ENCODE measurements around the gene PDE4D. TPM values are rescaled to one million over a fixed set of nuclear protein-coding genes. Genes with fewer than 3 reads are reported as not detected.

PDE4D gene
- total RNA-seq, 1 experiment from 2014 or later: 2.1 TPM

DNA sequence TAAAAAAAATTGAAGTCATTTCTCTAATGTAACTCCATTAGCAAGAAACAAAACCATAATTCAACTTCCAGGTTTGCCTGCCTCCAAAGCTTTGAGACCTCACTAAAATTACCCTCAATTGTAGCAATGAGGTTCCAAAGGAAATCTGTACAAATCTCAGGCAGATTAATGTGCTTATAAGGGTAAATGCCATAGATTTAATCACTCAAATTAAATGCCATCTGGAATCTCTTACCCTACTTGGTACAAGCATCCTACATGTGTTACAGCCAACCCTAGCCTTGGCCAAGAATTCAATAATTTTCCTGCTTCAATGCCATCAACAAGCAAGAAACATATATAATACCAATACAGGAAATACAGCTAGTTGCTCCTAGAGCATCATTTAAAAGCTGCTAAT, 857.8 kb downstream of the PDE4D start:
- no peaks in the 10 kb centered on the region for H3K9me3 ChIP-seq (ENCODE audit: control insufficient read depth, low read depth, low read length)
- H3K27ac ChIP-seq (ENCODE audit: insufficient read length, low read depth, low read length): no peak overlapping the region
- no peak overlapping the region for H2AFZ ChIP-seq (ENCODE audit: low read length)
- no peak overlapping the region for H3K56ac ChIP-seq (ENCODE audit: insufficient read length, low read depth, low read length)
- no peak overlapping the region for H2BK20ac ChIP-seq (ENCODE audit: low read depth, low read length, poor library complexity, severe bottlenecking)
- Mint-ChIP-seq H3K9me3 (no peaks in the 10 kb centered on the region), H3K4me3 (no peak overlapping the region), H3K36me3 (ENCODE audit: insufficient read depth in 1 of 3, low read depth in 3 of 3) (no peaks in the 10 kb centered on the region), H3K27ac (no peak overlapping the region), H3K27me3 (ENCODE audit: low read depth) (peaks cover 32% of the 10 kb centered on the region), H3K4me1 (peaks cover 7 to 15% of the 10 kb centered on the region in 2 experiments)
- no peak overlapping the region for H2BK5ac ChIP-seq (ENCODE audit: insufficient read length, low read length)
- H2BK120ac ChIP-seq (ENCODE audit: low read depth, low read length, poor library complexity, severe bottlenecking): no peak overlapping the region
- no peak overlapping the region for H4K8ac ChIP-seq (replicated peaks; ENCODE audit: insufficient read length, low read depth, low read length)
- H3K9ac ChIP-seq (ENCODE audit: extremely low read depth, insufficient read length, low read length): no peak overlapping the region
- H3K23me2 ChIP-seq (ENCODE audit: insufficient read length, low read depth, low read length, poor library complexity, severe bottlenecking): peaks cover 16% of the 10 kb centered on the region
- H2BK15ac ChIP-seq (ENCODE audit: low read depth, low read length): no peak overlapping the region
- H3K14ac ChIP-seq (ENCODE audit: insufficient read depth, low read length): no peak overlapping the region
- no peak for DNase-seq
- H3K79me2 ChIP-seq (ENCODE audit: insufficient read depth, low read length): no peaks in the 10 kb centered on the region
- H4K5ac ChIP-seq (ENCODE audit: insufficient read length, low read depth, low read length): no peak overlapping the region
- no peak overlapping the region for H3K18ac ChIP-seq (ENCODE audit: insufficient read length, low read depth, low read length)
- 0 out of 2 replicates have a peak, but pooled peaks cover 4% of the 10 kb centered on the region for H3K4me1 ChIP-seq (ENCODE audit: insufficient read depth, low read length)
- no peak overlapping the region for H3K4ac ChIP-seq (ENCODE audit: low read depth, low read length)
- H4K91ac ChIP-seq (ENCODE audit: insufficient read length, low read depth, low read length): no peak overlapping the region
- H3K4me2 ChIP-seq (ENCODE audit: insufficient read depth, insufficient read length, low read length): no peak overlapping the region
- no peaks in the 10 kb centered on the region for H4K20me1 ChIP-seq (ENCODE audit: control insufficient read depth, insufficient read depth, insufficient read length)
- no peak overlapping the region for H3K23ac ChIP-seq (ENCODE audit: insufficient read length, low read depth, low read length)
- H3T11ph ChIP-seq (ENCODE audit: low read length): no peak overlapping the region
- no peak overlapping the region for H2BK12ac ChIP-seq (ENCODE audit: insufficient read length, low read depth, low read length)
- H3K79me1 ChIP-seq (ENCODE audit: insufficient read depth, low read depth, low read length, poor library complexity, severe bottlenecking): no peaks in the 10 kb centered on the region
- H2AK5ac ChIP-seq (ENCODE audit: insufficient read length, low read length): no peak overlapping the region
- TF ChIP-seq, protein P1, sequence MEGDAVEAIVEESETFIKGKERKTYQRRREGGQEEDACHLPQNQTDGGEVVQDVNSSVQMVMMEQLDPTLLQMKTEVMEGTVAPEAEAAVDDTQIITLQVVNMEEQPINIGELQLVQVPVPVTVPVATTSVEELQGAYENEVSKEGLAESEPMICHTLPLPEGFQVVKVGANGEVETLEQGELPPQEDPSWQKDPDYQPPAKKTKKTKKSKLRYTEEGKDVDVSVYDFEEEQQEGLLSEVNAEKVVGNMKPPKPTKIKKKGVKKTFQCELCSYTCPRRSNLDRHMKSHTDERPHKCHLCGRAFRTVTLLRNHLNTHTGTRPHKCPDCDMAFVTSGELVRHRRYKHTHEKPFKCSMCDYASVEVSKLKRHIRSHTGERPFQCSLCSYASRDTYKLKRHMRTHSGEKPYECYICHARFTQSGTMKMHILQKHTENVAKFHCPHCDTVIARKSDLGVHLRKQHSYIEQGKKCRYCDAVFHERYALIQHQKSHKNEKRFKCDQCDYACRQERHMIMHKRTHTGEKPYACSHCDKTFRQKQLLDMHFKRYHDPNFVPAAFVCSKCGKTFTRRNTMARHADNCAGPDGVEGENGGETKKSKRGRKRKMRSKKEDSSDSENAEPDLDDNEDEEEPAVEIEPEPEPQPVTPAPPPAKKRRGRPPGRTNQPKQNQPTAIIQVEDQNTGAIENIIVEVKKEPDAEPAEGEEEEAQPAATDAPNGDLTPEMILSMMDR (conservative IDR thresholded peaks at IDR 0.05): no peak
- H3K27me3 ChIP-seq (ENCODE audit: insufficient read depth, low read length): peaks cover 17% of the 10 kb centered on the region; the same call in 1 of the 2 replicates
